ENCODE data around the gene EDARADD.

DNA sequence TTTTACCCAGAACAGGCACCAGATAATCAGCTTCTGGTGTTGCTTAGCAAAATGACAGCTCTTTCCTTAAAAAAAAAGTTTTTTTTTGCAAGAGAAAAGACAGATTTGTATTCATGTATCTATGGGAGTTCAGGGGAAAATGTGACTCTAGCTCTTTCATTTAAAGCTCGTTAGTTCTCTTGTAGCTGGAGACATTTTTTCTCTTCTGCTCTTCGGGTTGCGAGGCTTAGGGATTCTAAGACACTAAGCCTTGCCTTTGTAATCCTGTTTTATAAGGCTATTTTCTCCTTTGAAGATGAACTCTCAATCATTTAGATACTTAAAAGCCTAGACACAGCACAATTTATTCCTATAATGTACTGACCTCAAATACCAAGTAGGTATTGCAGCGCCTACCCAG is 40.3 kb upstream of the EDARADD start:
- TF ChIP-seq GATA3 (IDR thresholded peaks at IDR 0.05; ENCODE audit: low read depth, low read length) (no peak), GATA2 (IDR thresholded peaks at IDR 0.05; ENCODE audit: low read depth, low read length) (no peak)

Measured in SH-SY5Y (cell line).